ENCODE data around the gene RBM19. TPM values are rescaled to one million over a fixed set of nuclear protein-coding genes. Genes with fewer than 3 reads are reported as not detected.

Gene RBM19
- total and polyA plus RNA-seq, 11 donors = 12.7 to 27.1 (median 17.4) TPM

DNA sequence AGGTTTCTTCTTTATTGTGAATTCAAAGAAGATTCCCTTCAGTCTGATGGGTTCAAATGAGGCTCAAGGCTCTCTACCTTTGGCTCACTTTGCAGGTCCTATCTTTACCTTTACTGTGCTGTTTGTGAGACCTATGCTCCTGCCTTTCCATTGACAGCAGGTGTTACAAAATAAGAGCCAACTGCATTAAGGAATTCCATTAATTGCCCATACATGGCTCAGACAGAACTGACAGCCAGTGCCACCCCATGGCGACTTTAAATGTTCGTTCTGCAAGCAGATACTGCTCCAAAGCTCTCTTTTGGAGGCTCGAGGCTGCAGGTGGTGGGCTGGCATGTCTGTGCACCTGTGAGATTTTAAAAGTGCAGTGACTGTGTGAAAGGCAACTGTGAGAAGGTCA is 44.7 kb downstream of the RBM19 start:
- DNase-seq (no peak), ATAC-seq (no peak)
- no peaks in the 10 kb centered on the region for H3K27me3 ChIP-seq
- no peak overlapping the region for H3K27ac ChIP-seq
- intact Hi-C loops (cut with DNase I) = no loop called here
- no peak overlapping the region for H3K4me3 ChIP-seq
- no peaks in the 10 kb centered on the region for H3K4me1 ChIP-seq
- peaks cover 0 to 91% (median 78%) of the 10 kb centered on the region in 9 donors for H3K36me3 ChIP-seq
- no peak for TF ChIP-seq POLR2A (IDR thresholded peaks at IDR 0.05)
- TF ChIP-seq, protein P1, sequence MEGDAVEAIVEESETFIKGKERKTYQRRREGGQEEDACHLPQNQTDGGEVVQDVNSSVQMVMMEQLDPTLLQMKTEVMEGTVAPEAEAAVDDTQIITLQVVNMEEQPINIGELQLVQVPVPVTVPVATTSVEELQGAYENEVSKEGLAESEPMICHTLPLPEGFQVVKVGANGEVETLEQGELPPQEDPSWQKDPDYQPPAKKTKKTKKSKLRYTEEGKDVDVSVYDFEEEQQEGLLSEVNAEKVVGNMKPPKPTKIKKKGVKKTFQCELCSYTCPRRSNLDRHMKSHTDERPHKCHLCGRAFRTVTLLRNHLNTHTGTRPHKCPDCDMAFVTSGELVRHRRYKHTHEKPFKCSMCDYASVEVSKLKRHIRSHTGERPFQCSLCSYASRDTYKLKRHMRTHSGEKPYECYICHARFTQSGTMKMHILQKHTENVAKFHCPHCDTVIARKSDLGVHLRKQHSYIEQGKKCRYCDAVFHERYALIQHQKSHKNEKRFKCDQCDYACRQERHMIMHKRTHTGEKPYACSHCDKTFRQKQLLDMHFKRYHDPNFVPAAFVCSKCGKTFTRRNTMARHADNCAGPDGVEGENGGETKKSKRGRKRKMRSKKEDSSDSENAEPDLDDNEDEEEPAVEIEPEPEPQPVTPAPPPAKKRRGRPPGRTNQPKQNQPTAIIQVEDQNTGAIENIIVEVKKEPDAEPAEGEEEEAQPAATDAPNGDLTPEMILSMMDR (IDR thresholded peaks at IDR 0.05) = no peak
- no peaks in the 10 kb centered on the region for H3K9me3 ChIP-seq
- 83 to 87% (median 86%) methylated on average over 3 of the region's 3 CpGs for WGBS, 4 donors

DNA sequence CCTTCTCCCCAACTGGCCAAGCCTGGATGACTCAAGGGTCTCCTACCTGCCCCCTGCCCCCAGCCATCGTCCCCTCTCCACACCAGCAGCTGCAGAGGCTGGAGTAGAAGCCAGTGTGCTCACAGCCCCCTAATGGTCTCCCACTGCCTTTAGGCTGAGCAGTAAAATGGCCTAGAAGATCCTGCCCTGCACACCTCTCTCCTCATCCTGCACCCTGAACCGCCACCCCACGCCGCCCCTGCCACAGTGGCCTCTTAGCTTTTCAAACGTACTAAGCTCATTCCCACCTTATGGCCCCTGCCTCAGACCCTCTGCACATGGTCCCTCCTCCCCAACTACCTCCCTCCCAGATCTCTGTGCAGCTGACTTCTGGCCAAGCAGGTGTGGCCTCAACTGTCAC is 46.3 kb downstream of the RBM19 start:
- ATAC-seq (no peak), DNase-seq (no peak)
- TF ChIP-seq, protein P1 (IDR thresholded peaks at IDR 0.05) = no peak
- TF ChIP-seq POLR2A (IDR thresholded peaks at IDR 0.05) = no peak
- 94 to 96% (median 96%) methylated on average over 5 of the region's 5 CpGs for WGBS, 4 donors
- H3K36me3 ChIP-seq = peaks cover 0 to 88% (median 75%) of the 10 kb centered on the region in 9 donors
- H3K4me1 ChIP-seq = no peaks in the 10 kb centered on the region
- H3K27me3 ChIP-seq = no peaks in the 10 kb centered on the region
- intact Hi-C loops (cut with DNase I) = loop anchor here in 3 of 10 donors (10.0 kb wide), 3 partner anchors 485 to 725 kb away; no protein-coding TSS in a partner anchor
- H3K4me3 ChIP-seq = no peak overlapping the region
- no peaks in the 10 kb centered on the region for H3K9me3 ChIP-seq
- H3K27ac ChIP-seq = no peak overlapping the region

DNA sequence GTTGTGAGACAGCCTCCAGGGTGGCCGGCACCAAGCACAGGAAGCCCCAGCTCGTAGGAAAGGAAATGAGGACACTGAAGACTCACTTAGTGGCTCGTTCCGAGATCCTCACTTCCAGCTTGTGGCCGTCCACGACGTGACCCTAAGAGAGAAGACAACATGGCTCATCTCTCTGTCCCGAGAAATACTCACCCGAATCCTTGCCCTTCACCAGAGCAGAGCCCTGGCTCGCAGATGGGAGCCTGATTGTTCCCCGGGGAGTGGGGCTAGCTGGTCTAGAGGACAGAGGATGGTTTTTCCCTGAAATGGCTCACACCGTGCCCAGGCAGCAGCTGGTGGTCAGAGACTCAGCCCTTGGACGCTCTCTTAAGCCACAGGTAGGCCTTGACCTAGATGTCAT is 47.8 kb downstream of the RBM19 start:
- WGBS, 4 donors = 80 to 90% (median 83%) methylated on average over 13 of the region's 13 CpGs

DNA sequence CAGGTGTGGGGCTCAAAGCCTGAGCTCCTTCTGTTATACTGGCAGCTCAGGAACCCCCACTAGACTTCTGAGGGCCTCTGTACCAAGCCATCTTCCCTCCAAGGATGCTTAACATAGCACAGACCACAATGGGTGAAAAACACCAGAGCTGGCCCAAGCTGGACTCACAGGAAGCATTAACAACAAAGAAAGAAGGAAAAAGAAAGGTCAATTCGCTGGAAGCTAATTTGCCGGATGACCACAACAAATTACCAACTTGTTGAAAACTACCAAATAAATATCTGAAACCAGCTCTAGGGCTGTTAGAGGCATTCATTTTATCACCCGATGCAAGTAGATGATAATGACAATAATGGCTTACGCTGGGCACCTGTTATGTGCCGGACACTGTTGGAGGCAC is 48.7 kb downstream of the RBM19 start:
- WGBS, 4 donors = 94 to 99% (median 98%) methylated on average over 5 of the region's 5 CpGs
- no peak overlapping the region for H3K4me3 ChIP-seq
- DNase-seq = no peak
- H3K27ac ChIP-seq = no peak overlapping the region
- ATAC-seq = no peak
- H3K27me3 ChIP-seq = no peaks in the 10 kb centered on the region
- TF ChIP-seq POLR2A (IDR thresholded peaks at IDR 0.05) = no peak
- TF ChIP-seq, protein P1 (IDR thresholded peaks at IDR 0.05) = no peak
- no peaks in the 10 kb centered on the region for H3K9me3 ChIP-seq
- H3K36me3 ChIP-seq = peaks cover 0 to 80% (median 67%) of the 10 kb centered on the region in 9 donors
- intact Hi-C loops (cut with DNase I) = loop anchor here in 3 of 10 donors (10.0 kb wide), 3 partner anchors 483 to 723 kb away; no protein-coding TSS in a partner anchor
- no peaks in the 10 kb centered on the region for H3K4me1 ChIP-seq

More for the DNA sequence above, 47.8 kb downstream of the RBM19 start:
- no peak for DNase-seq
- H3K9me3 ChIP-seq = no peaks in the 10 kb centered on the region
- no peak for ATAC-seq
- H3K36me3 ChIP-seq = peaks cover 0 to 88% (median 72%) of the 10 kb centered on the region in 9 donors
- no peak overlapping the region for H3K27ac ChIP-seq
- no peaks in the 10 kb centered on the region for H3K4me1 ChIP-seq
- H3K4me3 ChIP-seq = no peak overlapping the region
- TF ChIP-seq, protein P1 (IDR thresholded peaks at IDR 0.05) = no peak
- TF ChIP-seq POLR2A (IDR thresholded peaks at IDR 0.05) = no peak
- H3K27me3 ChIP-seq = no peaks in the 10 kb centered on the region
- intact Hi-C loops (cut with DNase I) = loop anchor here in 3 of 10 donors (10.0 kb wide), 3 partner anchors 484 to 724 kb away; no protein-coding TSS in a partner anchor

Data from heart left ventricle (tissue), 16 donors.